Measurements from ENCODE around the gene SLC16A12.
"Not testable (repeated sequence)": the region's sequence is repeated elsewhere in the genome, so short reads cannot be mapped to it uniquely, and the experiment has no call there.

Gene SLC16A12

GRCh38 chr10:89553064-89553734 lies 17.8 kb upstream of the SLC16A12 start:
- peak; percentile 81 for DNase-seq (ENCODE audit: low read depth, low spot score)
- ChIA-PET POLR2A (interaction anchor here (0.7 to 0.9 kb wide), 2 partner anchors 38 to 1062 kb away, joined by 3 read pairs; no protein-coding TSS in a partner anchor), CTCF (interaction anchor here (1.7 to 3.7 kb wide), 3 partner anchors 9 to 11 kb away, joined by 6 to 14 read pairs (median 8); no protein-coding TSS in a partner anchor)
- no peak for TF ChIP-seq CTCF (IDR thresholded peaks at IDR 0.05; ENCODE audit: insufficient read depth, low read length, missing control alignments)
- H3K4me3 ChIP-seq (ENCODE audit: low read depth, low read length): no peak overlapping the region

DNA sequence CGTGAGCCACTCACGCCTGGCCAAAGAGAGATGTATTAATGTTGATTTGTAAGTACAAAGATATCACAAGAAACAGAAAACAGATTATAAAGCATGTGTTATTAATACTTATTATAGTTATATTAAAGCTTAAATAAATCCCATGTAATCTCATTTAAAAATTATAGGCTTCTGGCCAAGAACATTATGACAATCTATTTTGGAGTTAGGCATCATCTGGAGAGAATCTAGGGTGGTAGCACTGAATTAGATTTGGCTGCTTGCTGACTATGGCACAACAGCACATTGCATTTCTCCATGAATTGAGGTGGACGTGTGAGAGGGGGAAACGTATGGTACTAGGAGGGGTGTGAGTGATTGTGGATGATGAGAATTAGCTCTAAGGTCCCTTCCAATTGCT lies 16.8 kb upstream of the SLC16A12 start:
- no peak overlapping the region for H3K4me3 ChIP-seq (ENCODE audit: low read depth, low read length)
- ChIA-PET POLR2A (interaction anchor here (0.6 kb wide), 1 partner anchor 23 kb away, joined by 3 read pairs; no protein-coding TSS in a partner anchor), CTCF (interaction anchor here (1.2 to 3.7 kb wide), 2 partner anchors 10 to 123 kb away, joined by 4 to 14 read pairs; no protein-coding TSS in a partner anchor)
- DNase-seq (ENCODE audit: low read depth, low spot score): no peak
- no peak for TF ChIP-seq CTCF (IDR thresholded peaks at IDR 0.05; ENCODE audit: insufficient read depth, low read length, missing control alignments)

- no peak for TF ChIP-seq CTCF (IDR thresholded peaks at IDR 0.05; ENCODE audit: insufficient read depth, low read length, missing control alignments)
- POLR2A ChIA-PET: no interaction called here
- no peak overlapping the region for H3K4me3 ChIP-seq (ENCODE audit: low read depth, low read length)
- CTCF ChIA-PET: interaction anchor here (1.8 kb wide), 1 partner anchor 125 kb away, joined by 6 read pairs; no protein-coding TSS in a partner anchor
- no peak for DNase-seq (ENCODE audit: low read depth, low spot score)
These were observed 15.1 kb upstream of the SLC16A12 start for GRCh38 chr10:89550509-89550908.

GRCh38 chr10:89549510-89549909 lies 14.1 kb upstream of the SLC16A12 start:
- ChIA-PET POLR2A (no interaction called here), CTCF (interaction anchor here (0.8 to 1.8 kb wide), 2 partner anchors 12 to 124 kb away, joined by 3 to 6 read pairs; no protein-coding TSS in a partner anchor)
- no peak for DNase-seq (ENCODE audit: low read depth, low spot score)
- TF ChIP-seq CTCF (IDR thresholded peaks at IDR 0.05; ENCODE audit: insufficient read depth, low read length, missing control alignments): no peak
- H3K4me3 ChIP-seq (ENCODE audit: low read depth, low read length): no peak overlapping the region

DNA sequence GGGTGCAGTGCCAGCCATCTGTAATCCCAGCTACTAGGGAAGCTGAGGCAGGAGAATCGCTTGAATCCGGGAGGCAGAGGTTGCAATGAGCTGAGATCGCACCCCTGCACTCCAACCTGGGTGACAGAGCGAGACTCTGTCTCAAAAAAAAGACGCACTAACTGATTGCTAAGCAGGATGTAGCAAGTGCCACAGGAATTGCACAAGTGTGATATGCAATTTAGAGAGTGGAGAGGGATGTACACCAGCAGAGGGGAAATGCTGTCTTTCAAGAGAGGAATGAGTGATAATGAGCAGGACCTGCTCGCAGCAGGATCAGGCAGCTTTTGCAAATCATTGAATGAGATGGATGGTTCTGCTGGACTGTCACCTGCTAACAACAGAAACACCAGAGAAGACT lies 13.3 kb upstream of the SLC16A12 start:
- DNase-seq (ENCODE audit: low read depth, low spot score): no peak
- TF ChIP-seq CTCF (IDR thresholded peaks at IDR 0.05; ENCODE audit: insufficient read depth, low read length, missing control alignments): no peak
- CTCF ChIA-PET: interaction anchor here (0.8 to 1.8 kb wide), 3 partner anchors 12 to 123 kb away, joined by 3 to 6 read pairs (median 3); no protein-coding TSS in a partner anchor
- no peak overlapping the region for H3K4me3 ChIP-seq (ENCODE audit: low read depth, low read length)
- POLR2A ChIA-PET: no interaction called here

- H3K4me3 ChIP-seq (ENCODE audit: low read depth, low read length): no peak overlapping the region
- ChIA-PET POLR2A (no interaction called here), CTCF (interaction anchor here (1.4 kb wide), 1 partner anchor 15 kb away, joined by 3 read pairs; no protein-coding TSS in a partner anchor)
- DNase-seq (ENCODE audit: low read depth, low spot score): no peak
- TF ChIP-seq CTCF (IDR thresholded peaks at IDR 0.05; ENCODE audit: insufficient read depth, low read length, missing control alignments): no peak
These were observed 12.6 kb upstream of the SLC16A12 start for GRCh38 chr10:89547853-89548513.

GRCh38 chr10:89546651-89547050 lies 11.3 kb upstream of the SLC16A12 start:
- POLR2A ChIA-PET; H3K4me3 ChIP-seq (ENCODE audit: low read depth, low read length); CTCF ChIA-PET; DNase-seq (ENCODE audit: low read depth, low spot score): not testable (repeated sequence)
